HCT116 (cell line): Measurements from ENCODE around the gene LEKR1. TPM values are rescaled to one million over a fixed set of nuclear protein-coding genes. Genes with fewer than 3 reads are reported as not detected.

ENCODE experiments used
- ATAC-seq: fragments of 200-7000 bp; cut with Tn5 transposase; 2 replicates; pipeline ENCODE4 v1.9.1; 2020; ENCODE audit warnings: mild to moderate bottlenecking, moderate library complexity
- BruUV-seq: library from RNA; stranded (reverse); fragments of 400-500 nt; replicated peaks from 2 replicates; lab custom pipeline; 2021; lab: Mats Ljungman, UMichigan
- CTCF ChIA-PET: fragments of 300-600 bp; sonication (Branson Sonifier 250); formaldehyde crosslinking; loops from one replicate; lab custom pipeline; 2021; ENCODE audit warnings: antibody characterized with exemption; lab: Charles Lee
- POLR2A ChIA-PET: fragments of 300-600, 350-600 bp; sonication (Branson Sonifier 250); formaldehyde crosslinking; loops from one replicate; lab custom pipeline; 2021; ENCODE audit warnings: antibody characterized with exemption; lab: Charles Lee
- RAD21 ChIA-PET, 2 experiments: fragments of 300-600 bp; sonication (Branson Sonifier 250); formaldehyde crosslinking; loops; one replicate each; lab custom pipeline; 2023; ENCODE audit warnings: low total read pairs in 2 of 2; ENCODE audit not compliant: uncharacterized antibody in 2 of 2, unreplicated experiment in 2 of 2, low non-redundant PET in 1 of 2; lab: Charles Lee
- DNase-seq: peaks from one replicate; pipeline ENCODE4 v3.0.0-alpha.2; 2010; ENCODE audit warnings: low read depth, low spot score
- H2AFZ ChIP-seq: fragments of 200-600 bp; shearing (Covaris generic), sonication (generic); 2 replicates; pipeline ENCODE4 v1.6.1; 2017; ENCODE audit warnings: low read depth, mixed run types, mixed read lengths, antibody characterized with exemption, low read length; ENCODE audit not compliant: poor library complexity, severe bottlenecking
- H3K27ac ChIP-seq: 2 replicates; pipeline ENCODE4 v1.5.1; 2012; ENCODE audit warnings: low read depth, low read length
- H3K27me3 ChIP-seq: fragments of 200-600 bp; sonication (generic); 2 replicates; pipeline ENCODE4 v1.6.1; 2016; ENCODE audit warnings: mixed run types, low read length, mixed read lengths; ENCODE audit not compliant: insufficient read depth
- H3K36me3 ChIP-seq, 2 experiments: fragments of 200-500 bp in 1 of 2; fragments of 200-600 bp in 1 of 2; sonication (Bioruptor generic) in 1 of 2; sonication (generic) in 1 of 2; 2 replicates each; pipeline versions ENCODE4 v1.5.1 to v1.6.1; 2014 to 2016; ENCODE audit warnings: low read length in 2 of 2, inconsistent platforms in 1 of 2, mixed read lengths in 1 of 2, mixed run types in 1 of 2; ENCODE audit not compliant: insufficient read depth in 2 of 2, control insufficient read depth in 1 of 2
- H3K4me1 ChIP-seq, 2 experiments: fragments of 200-600 bp in 1 of 2; sonication (generic) in 1 of 2; 2 replicates each; pipeline versions ENCODE4 v1.5.1 to v1.6.1; 2012 to 2017; ENCODE audit warnings: low read length in 2 of 2, inconsistent platforms in 1 of 2, mild to moderate bottlenecking in 1 of 2, mixed read lengths in 1 of 2, mixed run types in 1 of 2, moderate library complexity in 1 of 2; ENCODE audit not compliant: insufficient read depth in 2 of 2, control insufficient read depth in 1 of 2
- H3K4me2 ChIP-seq: fragments of 200-600 bp; sonication (generic); 2 replicates; pipeline ENCODE4 v1.6.1; 2017; ENCODE audit warnings: mixed run types, low read length, mixed read lengths
- H3K4me3 ChIP-seq, 2 experiments: fragments of 200-600 bp in 1 of 2; sonication (generic) in 1 of 2; replicated peaks in 1 of 2; 2 replicates each; pipeline ENCODE4 v1.5.1; 2011 to 2016; ENCODE audit warnings: low read length in 2 of 2, control low read depth in 1 of 2, low read depth in 1 of 2, mild to moderate bottlenecking in 1 of 2, mixed read lengths in 1 of 2, mixed run types in 1 of 2
- H3K79me2 ChIP-seq: fragments of 200-600 bp; sonication (generic); 2 replicates; pipeline ENCODE4 v1.6.1; 2017; ENCODE audit warnings: mild to moderate bottlenecking, mixed run types, low read length, moderate library complexity, mixed read lengths; ENCODE audit not compliant: insufficient read depth
- H3K9ac ChIP-seq: fragments of 200-600 bp; sonication (generic); 2 replicates; pipeline ENCODE4 v1.6.1; 2016; ENCODE audit warnings: low read length, mixed read lengths
- H3K9me2 ChIP-seq: fragments of 200-600 bp; sonication (generic), shearing (Covaris generic); 2 replicates; pipeline ENCODE4 v1.6.1; 2017; ENCODE audit warnings: mixed run types, mild to moderate bottlenecking, moderate library complexity; ENCODE audit not compliant: insufficient read depth
- H3K9me3 ChIP-seq, 2 experiments: fragments of 200-500 bp in 1 of 2; fragments of 200-600 bp in 1 of 2; sonication (Bioruptor generic) in 1 of 2; sonication (generic) in 1 of 2; 2 replicates each; pipeline ENCODE4 v1.6.1; 2014 to 2017; ENCODE audit warnings: low read length in 2 of 2, mixed read lengths in 2 of 2, inconsistent platforms in 1 of 2, low read depth in 1 of 2, mild to moderate bottlenecking in 1 of 2, mixed run types in 1 of 2, moderate library complexity in 1 of 2; ENCODE audit not compliant: control insufficient read depth in 1 of 2, insufficient read depth in 1 of 2
- H4K20me1 ChIP-seq: fragments of 200-600 bp; sonication (generic), shearing (Covaris generic); 2 replicates; pipeline ENCODE4 v1.6.1; 2017; ENCODE audit warnings: mixed run types, mild to moderate bottlenecking, moderate library complexity; ENCODE audit not compliant: insufficient read depth
- EGR1 ChIP-seq: IDR thresholded peaks from 2 replicates; pipeline ENCODE4 v1.6.1; 2012; ENCODE audit warnings: low read depth
- ELF1 ChIP-seq: IDR thresholded peaks from 2 replicates; pipeline ENCODE4 v1.6.1; 2012; ENCODE audit warnings: low read depth, borderline replicate concordance
- EZH2 ChIP-seq: fragments of 200-600 bp; sonication (generic); IDR thresholded peaks from 2 replicates; pipeline ENCODE4 v1.6.1; 2017; ENCODE audit warnings: antibody characterized with exemption, mixed run types
- MAX ChIP-seq: IDR thresholded peaks from 2 replicates; pipeline ENCODE4 v1.6.1; 2012
- POLR2A ChIP-seq: IDR thresholded peaks from 2 replicates; pipeline ENCODE4 v1.7.0; 2011; ENCODE audit warnings: borderline replicate concordance; ENCODE audit not compliant: insufficient read depth, insufficient read length; ENCODE audit errors: extremely low read depth
- RAD21 ChIP-seq: IDR thresholded peaks from 2 replicates; pipeline ENCODE4 v1.6.1; 2012; ENCODE audit warnings: low read depth, mild to moderate bottlenecking
- SP1 ChIP-seq: IDR thresholded peaks from 2 replicates; pipeline ENCODE4 v1.6.1; 2012; ENCODE audit warnings: low read depth
- YY1 ChIP-seq: IDR thresholded peaks from 2 replicates; pipeline ENCODE4 v1.6.1; 2011; ENCODE audit warnings: low read length, low read depth, moderate library complexity, mild to moderate bottlenecking; ENCODE audit not compliant: insufficient replicate concordance; ENCODE audit errors: extremely low read depth
- ZBTB33 ChIP-seq: IDR thresholded peaks from 2 replicates; pipeline ENCODE4 v1.6.1; 2011; ENCODE audit warnings: mild to moderate bottlenecking, low read length, moderate library complexity; ENCODE audit not compliant: insufficient replicate concordance; ENCODE audit errors: extremely low read depth
- ZNF274 ChIP-seq: fragments of 200-500 bp; sonication (Bioruptor generic); IDR thresholded peaks from 2 replicates; pipeline ENCODE4 v1.6.1; 2014; ENCODE audit warnings: mild to moderate bottlenecking, low read depth, low read length, inconsistent platforms
- intact Hi-C: fragments of 100-400 bp; cut with micrococcal nuclease; formaldehyde crosslinking; loops from 2 replicates; pipeline ENCODE4 v1.10.0; 2022
- total RNA-seq: library from RNA; stranded (reverse); gene quantifications from one replicate; pipeline ENCODE4 v1.2.1, GENCODE V29; 2021; ENCODE audit not compliant: unreplicated experiment
- TF ChIP-seq, protein P1 (sequence below), 3 experiments: fragments of 200-600 bp in 1 of 3; sonication (generic) in 1 of 3; IDR thresholded peaks in 2 of 3; conservative IDR thresholded peaks in 1 of 3; 2 replicates each; pipeline ENCODE4 v1.5.1; 2012 to 2017; ENCODE audit warnings: low read depth in 2 of 3, low read length in 2 of 3, antibody characterized with exemption in 1 of 3, borderline replicate concordance in 1 of 3, control low read depth in 1 of 3, mild to moderate bottlenecking in 1 of 3, mixed read lengths in 1 of 3, mixed run types in 1 of 3, moderate library complexity in 1 of 3; ENCODE audit not compliant: insufficient read depth in 1 of 3
- TF ChIP-seq, protein P2 (sequence below): IDR thresholded peaks from 2 replicates; pipeline ENCODE4 v1.6.1; 2012; ENCODE audit warnings: low read depth

Gene LEKR1
- total RNA-seq, 1 experiment from 2014 or later, result 2.1 TPM

GRCh38 chr3:156906275-156906674 lies 80.1 kb downstream of the LEKR1 start:
- ATAC-seq (no peak), DNase-seq (no peak)
- Histone ChIP-seq H3K4me2 (no peak overlapping the region), H2AFZ (no peak overlapping the region), H3K79me2 (no peaks in the 10 kb centered on the region), H3K4me3 (no peak overlapping the region), H3K9me2 (no peaks in the 10 kb centered on the region), H3K4me1 (peaks cover 0 to 6% of the 10 kb centered on the region in 2 experiments; a peak in 2 of 4 replicates), H3K9ac (no peak overlapping the region), H3K27me3 (no peaks in the 10 kb centered on the region), H3K27ac (no peak overlapping the region), H4K20me1 (no peaks in the 10 kb centered on the region), H3K9me3 (no peaks in the 10 kb centered on the region), H3K36me3 (no peaks in the 10 kb centered on the region)
- ChIA-PET CTCF (no interaction called here), POLR2A (no interaction called here), RAD21 (no interaction called here)
- BruUV-seq, result no TSS peak
- no peak for TF ChIP-seq EZH2
- intact Hi-C loops, result no loop called here

GRCh38 chr3:156908398-156908797 lies 82.2 kb downstream of the LEKR1 start:
- Histone ChIP-seq H3K9me3 (no peaks in the 10 kb centered on the region), H3K4me3 (no peak overlapping the region), H3K4me1 (no peaks in the 10 kb centered on the region), H3K9ac (no peak overlapping the region), H3K36me3 (no peaks in the 10 kb centered on the region), H4K20me1 (no peaks in the 10 kb centered on the region), H3K9me2 (no peaks in the 10 kb centered on the region), H3K79me2 (no peaks in the 10 kb centered on the region), H3K4me2 (no peak overlapping the region), H2AFZ (no peak overlapping the region), H3K27me3 (no peaks in the 10 kb centered on the region), H3K27ac (no peak overlapping the region)
- ChIA-PET POLR2A (no interaction called here), CTCF (no interaction called here), RAD21 (no interaction called here)
- intact Hi-C loops, result no loop called here
- DNase-seq (no peak), ATAC-seq (no peak)
- no TSS peak for BruUV-seq
- TF ChIP-seq ZBTB33 (no peak), SP1 (no peak), ELF1 (no peak), MAX (no peak), RAD21 (no peak), EGR1 (no peak), ZNF274 (no peak), YY1 (no peak), POLR2A (no peak)
- TF ChIP-seq, protein P1, sequence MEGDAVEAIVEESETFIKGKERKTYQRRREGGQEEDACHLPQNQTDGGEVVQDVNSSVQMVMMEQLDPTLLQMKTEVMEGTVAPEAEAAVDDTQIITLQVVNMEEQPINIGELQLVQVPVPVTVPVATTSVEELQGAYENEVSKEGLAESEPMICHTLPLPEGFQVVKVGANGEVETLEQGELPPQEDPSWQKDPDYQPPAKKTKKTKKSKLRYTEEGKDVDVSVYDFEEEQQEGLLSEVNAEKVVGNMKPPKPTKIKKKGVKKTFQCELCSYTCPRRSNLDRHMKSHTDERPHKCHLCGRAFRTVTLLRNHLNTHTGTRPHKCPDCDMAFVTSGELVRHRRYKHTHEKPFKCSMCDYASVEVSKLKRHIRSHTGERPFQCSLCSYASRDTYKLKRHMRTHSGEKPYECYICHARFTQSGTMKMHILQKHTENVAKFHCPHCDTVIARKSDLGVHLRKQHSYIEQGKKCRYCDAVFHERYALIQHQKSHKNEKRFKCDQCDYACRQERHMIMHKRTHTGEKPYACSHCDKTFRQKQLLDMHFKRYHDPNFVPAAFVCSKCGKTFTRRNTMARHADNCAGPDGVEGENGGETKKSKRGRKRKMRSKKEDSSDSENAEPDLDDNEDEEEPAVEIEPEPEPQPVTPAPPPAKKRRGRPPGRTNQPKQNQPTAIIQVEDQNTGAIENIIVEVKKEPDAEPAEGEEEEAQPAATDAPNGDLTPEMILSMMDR (IDR thresholded peaks at IDR 0.05 in 2 of 3, conservative IDR thresholded peaks at IDR 0.05 in 1 of 3; ENCODE audit: borderline replicate concordance in 1 of 3, insufficient read depth in 1 of 3, low read depth in 2 of 3, low read length in 2 of 3), result no peak
- TF ChIP-seq, protein P2, sequence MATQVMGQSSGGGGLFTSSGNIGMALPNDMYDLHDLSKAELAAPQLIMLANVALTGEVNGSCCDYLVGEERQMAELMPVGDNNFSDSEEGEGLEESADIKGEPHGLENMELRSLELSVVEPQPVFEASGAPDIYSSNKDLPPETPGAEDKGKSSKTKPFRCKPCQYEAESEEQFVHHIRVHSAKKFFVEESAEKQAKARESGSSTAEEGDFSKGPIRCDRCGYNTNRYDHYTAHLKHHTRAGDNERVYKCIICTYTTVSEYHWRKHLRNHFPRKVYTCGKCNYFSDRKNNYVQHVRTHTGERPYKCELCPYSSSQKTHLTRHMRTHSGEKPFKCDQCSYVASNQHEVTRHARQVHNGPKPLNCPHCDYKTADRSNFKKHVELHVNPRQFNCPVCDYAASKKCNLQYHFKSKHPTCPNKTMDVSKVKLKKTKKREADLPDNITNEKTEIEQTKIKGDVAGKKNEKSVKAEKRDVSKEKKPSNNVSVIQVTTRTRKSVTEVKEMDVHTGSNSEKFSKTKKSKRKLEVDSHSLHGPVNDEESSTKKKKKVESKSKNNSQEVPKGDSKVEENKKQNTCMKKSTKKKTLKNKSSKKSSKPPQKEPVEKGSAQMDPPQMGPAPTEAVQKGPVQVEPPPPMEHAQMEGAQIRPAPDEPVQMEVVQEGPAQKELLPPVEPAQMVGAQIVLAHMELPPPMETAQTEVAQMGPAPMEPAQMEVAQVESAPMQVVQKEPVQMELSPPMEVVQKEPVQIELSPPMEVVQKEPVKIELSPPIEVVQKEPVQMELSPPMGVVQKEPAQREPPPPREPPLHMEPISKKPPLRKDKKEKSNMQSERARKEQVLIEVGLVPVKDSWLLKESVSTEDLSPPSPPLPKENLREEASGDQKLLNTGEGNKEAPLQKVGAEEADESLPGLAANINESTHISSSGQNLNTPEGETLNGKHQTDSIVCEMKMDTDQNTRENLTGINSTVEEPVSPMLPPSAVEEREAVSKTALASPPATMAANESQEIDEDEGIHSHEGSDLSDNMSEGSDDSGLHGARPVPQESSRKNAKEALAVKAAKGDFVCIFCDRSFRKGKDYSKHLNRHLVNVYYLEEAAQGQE, result no peak
